NCI-H82 treated with DMSO at 0.1 percent for 48 hours (cell line): ENCODE results near the gene DDX19B.
A peak's percentile ranks its signal among the peaks of the same experiment; 100 is the strongest.
"Not testable (repeated sequence)": the region's sequence is repeated elsewhere in the genome, so short reads cannot be mapped to it uniquely, and the experiment has no call there.

Experiments used
- DNase-seq: peaks from one replicate; lab custom pipeline; 2025; ENCODE audit not compliant: unreplicated experiment; lab: John Stamatoyannopoulos, UW

Gene DDX19B

DNA sequence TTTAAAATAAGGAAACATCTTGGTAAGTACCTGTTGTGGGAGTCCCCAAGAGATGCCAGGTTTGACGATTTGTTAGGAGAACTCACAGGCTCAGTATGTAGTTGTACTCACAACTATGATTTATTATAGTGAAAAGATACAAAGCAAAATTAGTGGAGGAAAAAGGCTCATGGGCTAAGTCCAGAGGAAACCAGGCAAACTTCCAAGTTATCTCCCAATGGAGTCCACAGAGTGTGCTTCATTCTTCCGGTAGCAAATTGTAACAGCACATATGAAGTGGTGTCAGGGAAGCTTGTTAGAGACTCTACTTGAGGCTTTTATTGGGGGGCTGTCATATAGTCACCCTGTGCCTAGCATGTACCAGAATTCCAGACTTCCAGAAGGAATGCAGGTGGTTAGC lies 50.0 kb downstream of the DDX19B start:
- DNase-seq = no peak

DNA sequence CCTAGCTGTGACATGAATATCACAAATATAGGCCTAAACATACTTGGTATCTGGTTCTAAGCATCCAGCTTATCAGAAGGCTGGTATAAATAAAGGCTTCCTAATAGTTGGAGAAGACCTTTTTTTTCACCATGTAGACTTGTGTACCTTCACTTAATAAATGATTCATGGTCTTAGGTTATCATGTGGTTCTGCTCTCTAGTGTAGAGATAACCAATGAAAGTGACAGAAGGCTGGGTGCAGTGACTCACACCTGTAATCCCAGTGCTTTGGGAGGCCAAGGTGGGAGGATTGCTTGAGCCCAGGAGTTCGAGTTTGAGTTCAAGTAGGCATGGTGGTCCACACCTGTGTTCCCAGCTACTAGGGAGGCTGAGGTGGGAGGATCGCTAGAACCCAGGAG lies 50.8 kb downstream of the DDX19B start:
- no peak for DNase-seq

DNA sequence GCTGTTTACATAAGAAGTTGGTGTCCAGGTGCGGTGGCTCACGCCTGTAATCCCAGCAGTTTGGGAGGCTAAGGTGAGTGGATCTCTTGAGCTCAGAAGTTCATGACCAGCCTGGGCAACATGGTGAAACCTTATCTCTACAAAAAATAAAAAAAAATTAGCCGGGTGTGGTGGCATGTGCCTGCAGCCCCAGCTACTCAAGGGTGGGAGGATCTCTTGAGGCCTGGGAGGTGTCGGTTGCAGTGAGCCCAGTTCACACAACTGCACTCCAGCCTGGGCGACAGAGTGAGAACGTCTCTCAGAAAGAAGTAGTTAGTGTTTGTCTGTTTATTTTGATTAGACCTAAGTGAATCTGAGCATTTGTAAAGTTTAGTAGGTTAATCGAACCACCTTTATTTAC lies 60.6 kb downstream of the DDX19B start:
- no peak for DNase-seq

DNA sequence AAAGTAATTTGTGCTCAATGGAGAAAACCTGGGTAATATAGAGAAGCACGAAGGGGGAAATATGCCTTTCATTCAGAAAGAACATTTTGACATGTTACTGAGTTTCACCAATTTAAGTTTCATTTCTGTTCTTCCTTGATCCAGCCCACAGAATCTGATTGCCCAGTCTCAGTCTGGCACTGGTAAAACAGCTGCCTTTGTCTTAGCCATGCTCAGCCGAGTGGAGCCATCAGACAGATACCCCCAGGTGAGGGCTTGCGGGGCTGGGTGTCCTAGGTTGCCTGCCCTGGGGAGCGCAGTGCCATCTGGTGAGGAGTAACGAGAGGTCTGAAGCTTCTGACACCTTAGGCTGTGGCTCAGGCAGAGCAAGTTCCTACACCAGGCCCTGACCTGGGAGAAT lies 65.4 kb downstream of the DDX19B start:
- DNase-seq = no peak

DNA sequence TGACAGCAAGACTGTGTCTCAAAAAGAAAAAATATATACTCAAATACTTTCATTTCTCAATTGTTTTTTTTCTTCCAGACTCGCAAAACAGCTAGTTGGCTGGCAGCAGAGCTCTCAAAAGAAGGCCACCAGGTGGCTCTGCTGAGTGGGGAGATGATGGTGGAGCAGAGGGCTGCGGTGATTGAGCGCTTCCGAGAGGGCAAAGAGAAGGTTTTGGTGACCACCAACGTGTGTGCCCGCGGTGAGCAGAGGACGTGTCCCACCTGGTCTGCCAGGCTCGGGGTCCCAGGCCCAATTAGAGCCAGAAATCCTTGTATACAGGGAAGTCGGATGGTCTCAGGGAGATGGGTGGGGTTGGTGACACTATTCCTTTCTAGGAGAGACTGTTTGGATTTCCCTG lies 71.2 kb downstream of the DDX19B start:
- not testable (repeated sequence) for DNase-seq

DNA sequence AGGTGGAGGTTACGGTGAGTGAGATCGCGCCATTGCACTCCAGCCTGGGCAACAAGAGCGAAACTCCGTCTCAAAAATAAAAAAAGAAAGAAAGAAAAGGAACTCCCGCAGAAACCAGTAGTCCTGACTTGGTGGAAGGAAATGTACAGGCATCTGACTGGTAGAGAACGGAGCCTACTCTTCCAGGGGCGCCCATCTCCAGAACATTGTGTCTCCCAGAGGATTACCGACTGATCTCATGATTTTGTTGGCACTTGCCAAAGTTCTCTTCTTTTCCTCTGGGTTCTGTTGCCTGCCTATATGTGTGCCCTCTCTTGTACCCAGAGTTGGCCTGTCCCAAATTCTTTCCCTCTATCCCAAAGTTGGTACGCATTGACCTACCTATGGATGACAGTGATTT lies 71.9 kb downstream of the DDX19B start:
- no peak for DNase-seq

DNA sequence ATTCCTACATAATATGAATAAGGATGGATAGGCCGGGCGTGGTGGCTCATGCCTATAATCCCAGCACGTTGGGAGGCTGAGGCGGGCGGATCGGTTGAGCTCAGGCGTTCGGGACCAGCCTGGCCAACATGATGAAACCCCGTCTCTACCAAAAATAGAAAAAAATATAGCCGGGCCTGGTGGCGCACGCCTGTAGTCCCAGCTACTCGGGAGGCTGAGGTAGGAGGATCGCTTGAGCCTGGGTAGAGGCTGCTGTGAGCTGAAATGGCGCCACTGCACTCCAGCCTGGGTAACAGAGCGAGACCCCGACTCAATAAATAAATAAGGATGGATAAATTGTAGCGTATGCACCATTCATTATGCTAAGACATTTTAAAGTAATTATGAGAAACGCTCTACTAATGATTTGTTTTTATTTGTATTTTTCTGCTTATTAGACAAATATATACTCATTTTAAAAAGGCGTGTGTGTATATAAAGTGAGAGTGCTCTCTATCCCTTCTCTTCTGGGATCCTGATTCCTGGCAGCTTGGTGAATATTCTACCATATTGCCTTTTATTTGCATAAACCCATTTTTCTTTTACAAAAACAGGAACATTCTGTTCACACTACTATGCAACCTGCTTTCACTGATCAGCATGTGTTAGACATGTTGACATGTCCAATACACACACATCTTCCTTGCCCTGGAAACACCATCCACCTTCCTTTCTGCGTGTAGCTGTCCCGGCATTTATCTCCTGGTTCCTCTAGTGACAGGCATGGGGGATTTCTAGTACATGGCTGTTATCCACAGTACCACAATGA lies 74.1 kb downstream of the DDX19B start:
- no peak for DNase-seq

DNA sequence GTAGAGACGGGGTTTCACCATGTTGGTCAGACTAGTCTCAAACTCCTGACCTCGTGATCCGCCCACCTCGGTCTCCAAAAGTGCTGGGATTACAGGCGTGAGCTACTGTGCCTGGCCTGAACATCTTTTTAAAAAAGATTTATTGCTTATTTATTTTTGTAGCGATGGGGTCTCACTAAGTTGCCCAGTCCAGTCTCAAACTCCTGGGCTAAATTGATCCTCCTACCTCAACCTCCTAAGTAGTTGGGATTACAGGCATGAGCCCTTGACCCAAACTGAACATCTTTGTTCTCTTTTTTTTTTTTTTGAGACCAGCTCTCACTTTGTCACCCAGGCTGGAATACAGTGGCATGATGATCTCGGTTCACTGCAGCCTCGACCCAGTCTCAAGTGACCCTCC lies 75.2 kb downstream of the DDX19B start:
- no peak for DNase-seq

DNA sequence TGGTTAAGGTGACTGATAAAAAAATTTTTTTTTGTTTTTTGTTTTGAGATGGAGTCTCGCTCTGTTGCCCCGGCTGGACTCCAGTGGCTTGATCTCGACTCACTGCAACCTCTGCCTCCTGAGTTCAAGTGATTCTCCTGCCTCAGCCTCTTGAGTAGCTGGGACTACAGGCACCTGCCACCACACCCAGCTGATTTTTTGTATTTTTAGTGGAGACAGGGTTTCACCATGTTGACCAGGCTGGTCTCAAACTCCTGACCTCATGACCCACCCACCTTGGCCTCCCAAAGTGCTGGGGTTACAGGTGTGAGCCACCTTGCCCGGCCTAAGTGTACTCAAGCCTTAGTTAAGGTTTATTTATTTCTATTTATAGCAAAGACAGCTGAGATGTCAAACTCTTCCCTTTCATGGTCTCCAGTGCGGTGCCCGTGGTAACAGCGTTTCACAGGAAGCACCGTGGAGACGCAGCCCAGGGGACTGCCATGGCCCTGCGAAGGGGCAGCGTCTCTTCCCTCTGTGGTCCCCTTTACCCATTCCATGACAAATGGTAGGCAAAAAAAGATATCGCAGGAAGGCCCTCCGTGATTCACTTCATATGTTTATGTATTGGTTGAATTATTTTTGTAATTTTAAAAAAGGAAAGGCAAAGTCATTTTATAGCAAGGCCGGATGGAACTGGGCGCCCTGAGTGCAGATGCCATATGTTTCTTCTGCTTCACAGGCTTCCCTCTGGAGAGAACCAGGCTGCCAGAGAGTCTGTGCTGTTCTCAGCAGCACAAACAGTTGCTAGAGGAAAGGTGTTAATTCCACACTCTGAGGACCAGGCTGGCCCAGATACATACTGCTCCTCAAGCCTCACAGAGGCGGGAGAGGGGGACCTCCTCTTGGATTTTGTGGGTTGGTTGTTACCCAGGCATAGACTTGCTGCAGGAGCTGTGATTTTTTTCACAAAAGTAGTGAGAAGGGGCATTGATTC lies 76.9 kb downstream of the DDX19B start:
- DNase-seq = no peak

DNA sequence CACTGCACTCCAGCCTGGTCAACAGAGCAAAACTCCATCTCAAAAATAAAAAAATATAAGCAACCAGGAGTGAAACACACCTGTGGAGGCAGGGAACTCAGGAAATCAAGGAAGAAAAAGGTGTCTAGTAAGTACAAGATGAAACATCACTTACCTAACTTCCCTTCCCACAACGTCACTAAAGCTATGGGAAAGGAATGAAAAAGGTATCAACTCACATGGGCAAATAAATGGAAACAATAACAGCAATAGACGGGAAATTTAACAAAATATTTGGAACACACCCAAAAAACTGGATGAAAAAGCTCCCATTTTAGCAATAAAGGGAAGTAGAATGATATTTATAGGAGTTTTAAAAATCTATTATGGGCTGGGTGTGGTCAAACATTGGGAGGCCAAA lies 78.8 kb downstream of the DDX19B start:
- DNase-seq = no peak

DNA sequence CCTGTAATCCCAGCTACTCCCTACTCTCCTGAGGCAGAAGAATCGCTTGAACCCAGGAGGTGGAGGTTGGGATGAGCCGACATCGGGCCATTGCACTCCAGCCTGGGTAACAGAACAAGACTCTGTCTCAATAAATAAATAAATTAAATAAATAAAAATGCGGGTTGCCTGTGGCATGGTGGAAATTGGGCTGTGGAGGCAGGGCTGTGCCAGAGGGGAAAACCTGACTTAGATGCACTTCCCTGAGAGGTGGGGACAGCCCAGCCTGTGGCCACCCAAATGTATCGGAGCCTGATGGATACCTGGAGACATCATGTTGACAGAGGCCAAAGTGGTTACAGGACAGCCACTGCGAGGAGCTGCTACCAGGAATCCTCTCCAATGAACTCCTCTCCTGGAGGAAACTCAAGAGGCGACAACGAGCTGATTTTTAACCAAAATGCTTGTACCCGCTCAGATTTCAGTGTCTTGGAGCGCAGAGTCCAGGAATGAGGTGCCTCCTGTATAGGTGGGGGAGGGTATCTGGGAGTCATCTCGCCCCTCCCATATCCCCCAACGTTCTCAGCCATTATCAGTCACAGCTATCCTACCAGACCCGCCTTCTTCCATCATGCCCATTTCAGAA lies 80.0 kb downstream of the DDX19B start:
- DNase-seq = no peak

DNA sequence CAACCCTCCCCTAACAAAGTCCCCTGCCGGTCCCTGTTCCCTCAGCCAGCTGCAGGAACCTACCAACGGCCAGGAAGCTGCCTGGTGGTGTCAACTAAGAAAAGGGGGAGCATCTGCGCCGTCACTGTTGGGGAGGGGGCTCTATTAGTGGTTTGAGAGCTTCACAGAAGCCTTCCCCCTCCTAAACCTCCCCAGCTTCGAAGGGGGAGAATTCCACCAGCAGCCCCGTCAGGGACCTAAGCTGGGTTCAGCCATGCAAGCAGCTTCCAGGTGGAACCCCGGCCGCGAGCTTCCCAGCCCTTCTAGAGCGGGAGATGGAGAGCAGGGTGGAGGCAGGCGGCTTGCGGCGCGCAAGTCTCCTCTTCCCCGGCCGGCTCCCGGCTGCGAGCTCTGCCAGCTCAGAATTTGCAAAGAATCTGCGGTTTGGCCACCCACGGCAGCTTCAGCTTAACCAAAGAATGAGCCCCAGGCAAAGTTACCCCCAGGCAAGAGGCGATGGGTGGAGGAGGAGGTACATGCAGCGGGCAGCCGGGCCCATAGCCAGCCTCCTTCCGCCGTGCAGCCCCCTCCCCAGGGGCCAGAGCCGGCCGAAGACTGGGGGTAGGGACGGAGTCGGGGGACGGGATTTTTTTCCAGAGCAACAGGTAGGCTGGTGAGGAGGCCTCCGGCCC lies 81.4 kb downstream of the DDX19B start:
- no peak for DNase-seq

DNA sequence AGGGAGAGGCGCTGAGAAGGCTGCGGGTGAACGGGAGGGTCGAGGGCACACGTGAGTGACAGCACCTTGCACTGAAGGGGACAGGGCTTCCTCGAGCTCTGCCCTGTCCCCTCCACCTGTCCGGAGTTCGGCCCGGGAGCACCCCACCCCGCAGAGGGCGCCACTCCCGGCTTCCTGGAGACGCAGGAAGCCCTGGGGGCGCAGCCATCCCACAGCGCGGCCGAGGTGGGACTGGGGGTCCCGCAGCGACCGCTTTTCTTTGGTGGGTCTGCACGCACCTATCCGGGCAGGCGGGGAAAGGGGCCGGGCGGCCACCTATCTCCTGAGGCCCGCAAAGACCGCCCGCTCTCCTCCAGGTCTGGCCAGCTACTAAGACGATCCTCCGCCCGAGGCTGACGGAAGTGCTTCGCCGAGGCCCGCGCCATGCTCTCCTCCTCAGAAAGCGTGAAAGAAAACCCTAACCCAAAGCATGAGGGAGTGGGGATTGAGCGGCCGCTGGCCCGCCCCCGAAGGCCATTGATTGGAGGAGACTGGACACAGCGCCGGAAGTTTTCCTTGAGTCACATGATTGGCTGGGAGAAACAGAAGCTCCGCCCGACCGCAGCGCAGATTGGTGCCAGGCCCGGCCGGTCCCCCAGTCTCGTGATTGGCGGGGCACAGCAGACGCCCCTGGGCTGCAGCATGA lies 82.1 kb downstream of the DDX19B start:
- DNase-seq = peak; percentile 97

DNA sequence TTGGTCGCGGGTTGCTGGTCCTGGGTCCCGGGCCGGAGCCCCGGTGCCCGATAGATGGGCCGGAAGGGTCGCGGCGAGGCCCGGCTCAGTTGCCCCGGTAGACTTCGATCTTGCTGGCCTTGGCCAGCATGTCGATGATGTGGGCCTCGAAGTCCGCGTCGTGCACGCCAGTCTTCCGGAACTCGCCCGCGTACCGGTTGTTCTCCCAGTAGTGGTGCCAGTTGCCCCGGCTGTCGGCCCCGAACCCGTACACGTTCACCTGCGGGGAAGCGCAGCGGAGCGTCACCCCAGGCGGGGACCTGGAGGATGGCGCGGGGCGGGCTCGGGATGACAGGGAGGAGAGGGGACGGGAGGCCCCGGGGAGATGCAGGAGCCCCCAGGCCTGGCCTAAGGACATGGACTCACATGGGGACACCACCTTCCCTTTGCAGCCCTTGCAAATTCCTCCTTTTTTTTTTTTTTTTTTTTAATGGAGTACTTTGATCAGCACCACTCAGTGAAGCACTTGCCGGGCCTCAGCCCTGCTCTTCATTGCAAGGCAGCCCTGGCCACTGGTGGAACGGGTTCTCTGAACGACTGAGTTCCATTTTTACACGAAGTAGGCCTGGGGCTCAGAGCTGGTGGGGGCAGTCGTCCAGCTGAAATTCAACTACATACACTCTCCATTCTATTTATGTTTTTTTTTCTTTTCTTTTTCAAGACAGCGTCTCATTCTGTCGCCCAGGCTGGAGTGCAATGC lies 82.8 kb downstream of the DDX19B start:
- DNase-seq = no peak

DNA sequence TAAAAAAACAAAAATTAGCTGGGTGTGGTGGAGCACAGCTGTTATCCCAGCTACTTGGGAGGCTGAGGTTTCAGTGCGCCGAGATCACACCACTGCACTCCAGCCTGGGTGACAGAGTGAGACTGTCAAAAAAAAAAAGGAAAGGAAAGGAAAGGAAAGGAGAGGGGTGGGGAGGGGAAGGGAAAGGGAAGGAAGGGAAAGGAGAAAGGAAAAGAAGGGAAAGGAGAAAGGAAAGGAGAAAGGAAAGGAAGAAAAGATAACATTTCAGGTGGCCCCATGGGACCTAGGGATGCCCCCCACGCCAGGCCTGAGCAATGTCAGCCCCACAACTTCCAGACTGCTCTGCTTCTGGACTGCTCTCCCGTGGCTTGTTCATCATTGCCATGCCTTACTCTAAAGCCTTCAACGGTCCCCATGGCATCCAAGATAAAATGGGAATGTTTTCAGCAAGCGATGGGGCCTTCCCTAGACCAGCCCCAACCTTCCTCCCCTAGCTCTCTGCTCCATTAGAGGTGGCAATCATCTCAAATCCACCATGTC lies 84.5 kb downstream of the DDX19B start:
- DNase-seq = no peak
